GM12878 (cell line): ENCODE measurements around the gene ALOX12. TPM values are rescaled to one million over a fixed set of nuclear protein-coding genes. Genes with fewer than 3 reads are reported as not detected.

Source experiments
- ATAC-seq: fragments of 200-7000 bp; cut with Tn5 transposase; 3 replicates; pipeline ENCODE4 v1.9.1; 2020; ENCODE audit warnings: mild to moderate bottlenecking, moderate library complexity
- BruUV-seq: library from RNA; stranded (reverse); fragments of 400-500 nt; replicated peaks from 2 replicates; lab custom pipeline; 2021; lab: Mats Ljungman, UMichigan
- CTCF ChIA-PET: fragments of 300-600 bp; sonication (Branson Sonifier 250); formaldehyde crosslinking; extraction: SDS; loops from one replicate; lab custom pipeline; 2021; ENCODE audit warnings: inconsistent platforms; lab: Yijun Ruan, JAX
- POLR2A ChIA-PET: fragments of 350-600 bp; formaldehyde crosslinking; extraction: SDS; loops from one replicate; lab custom pipeline; 2021; ENCODE audit warnings: inconsistent platforms; lab: Charles Lee
- RAD21 ChIA-PET: fragments of 300-600 bp; sonication (Branson Sonifier 250); formaldehyde crosslinking; loops from one replicate; lab custom pipeline; 2023; ENCODE audit warnings: antibody characterized with exemption; ENCODE audit not compliant: unreplicated experiment; lab: Charles Lee
- SMC1A ChIA-PET: fragments of 300-600 bp; sonication (Branson Sonifier 250); formaldehyde crosslinking; loops from one replicate; lab custom pipeline; 2023; ENCODE audit not compliant: unreplicated experiment, uncharacterized antibody; lab: Charles Lee
- DNase-seq: peaks from one replicate; pipeline ENCODE4 v3.0.0-alpha.2; 2011; ENCODE audit warnings: low read depth, low spot score
- FAIRE-seq: peaks from 3 replicates; lab custom pipeline; 2011; peaks lifted over from hg19 to GRCh38; lab: Jason Lieb, UNC
- H2AFZ ChIP-seq: 2 replicates; pipeline ENCODE4 v1.6.0; 2011; ENCODE audit warnings: low read depth, low read length, control low read depth; ENCODE audit not compliant: control insufficient read depth
- H3K27ac ChIP-seq: 2 replicates; pipeline ENCODE4 v1.5.1; 2011; ENCODE audit warnings: control low read depth; ENCODE audit not compliant: control insufficient read depth, insufficient read depth
- H3K27me3 ChIP-seq, 2 experiments: replicated peaks in 1 of 2; 2 replicates each; pipeline versions ENCODE4 v1.6.0 to v1.6.1; 2011; ENCODE audit warnings: low read length in 1 of 2; ENCODE audit not compliant: control insufficient read depth in 2 of 2, insufficient read depth in 2 of 2
- H3K36me3 ChIP-seq, 2 experiments: 2 replicates each; pipeline ENCODE4 v1.5.1; 2011; ENCODE audit warnings: low read length in 1 of 2; ENCODE audit not compliant: control insufficient read depth in 2 of 2, insufficient read depth in 2 of 2
- H3K4me1 ChIP-seq: 2 replicates; pipeline ENCODE4 v1.6.1; 2011; ENCODE audit warnings: mild to moderate bottlenecking, low read length, moderate library complexity, mixed read lengths; ENCODE audit not compliant: control insufficient read depth, insufficient read depth
- H3K4me2 ChIP-seq: 2 replicates; pipeline ENCODE4 v1.6.0; 2011; ENCODE audit warnings: control low read depth; ENCODE audit not compliant: control insufficient read depth, insufficient read depth
- H3K4me3 ChIP-seq: fragments of 200-600 bp; sonication (generic); 2 replicates; pipeline ENCODE4 v1.5.1; 2016
- H3K79me2 ChIP-seq: 2 replicates; pipeline ENCODE4 v1.6.0; 2011; ENCODE audit warnings: low read length; ENCODE audit not compliant: control insufficient read depth, insufficient read depth
- H3K9ac ChIP-seq: 2 replicates; pipeline ENCODE4 v1.8.0; 2011; ENCODE audit warnings: low read length, control low read depth, mixed read lengths; ENCODE audit not compliant: control insufficient read depth, insufficient read depth
- H3K9me3 ChIP-seq: replicated peaks from 3 replicates; pipeline ENCODE4 v1.5.1; 2011; ENCODE audit warnings: mild to moderate bottlenecking, low read length; ENCODE audit not compliant: control insufficient read depth, insufficient read depth
- H4K20me1 ChIP-seq: 2 replicates; pipeline ENCODE4 v1.6.0; 2011; ENCODE audit not compliant: control insufficient read depth, insufficient read depth
- BACH1 ChIP-seq: fragments of 450-650 bp; IDR thresholded peaks from 2 replicates; pipeline ENCODE4 v1.6.1; 2017; ENCODE audit warnings: mild to moderate bottlenecking, borderline replicate concordance
- BHLHE40 ChIP-seq, 2 experiments: fragments of 450-650 bp in 1 of 2; IDR thresholded peaks; 2 replicates each; pipeline ENCODE4 v1.6.1; 2011 to 2017; ENCODE audit warnings: low read depth in 2 of 2, borderline replicate concordance in 1 of 2, improper control_type of control experiment in 1 of 2, low read length in 1 of 2, mild to moderate bottlenecking in 1 of 2
- RCOR1 ChIP-seq: conservative IDR thresholded peaks from 2 replicates; pipeline ENCODE4 v1.6.1; 2012; ENCODE audit warnings: low read depth, low read length, improper control_type of control experiment
- RUNX3 ChIP-seq: IDR thresholded peaks from 2 replicates; pipeline ENCODE4 v1.6.1; 2012; ENCODE audit warnings: low read length, inconsistent platforms
- SRF ChIP-seq, 2 experiments: IDR thresholded peaks; 2 replicates each; pipeline ENCODE4 v1.6.1; 2011; ENCODE audit warnings: low read depth in 2 of 2, low read length in 2 of 2, mild to moderate bottlenecking in 1 of 2, moderate library complexity in 1 of 2
- WRNIP1 ChIP-seq: IDR thresholded peaks from 2 replicates; pipeline ENCODE4 v1.6.1; 2011; ENCODE audit warnings: low read depth, low read length, improper control_type of control experiment, borderline replicate concordance
- YBX1 ChIP-seq: fragments of 450-650 bp; IDR thresholded peaks from 2 replicates; pipeline ENCODE4 v1.6.1; 2016; ENCODE audit warnings: antibody characterized with exemption
- ZNF384 ChIP-seq: IDR thresholded peaks from 2 replicates; pipeline ENCODE4 v1.6.1; 2012; ENCODE audit warnings: low read depth, mild to moderate bottlenecking, low read length, improper control_type of control experiment, borderline replicate concordance
- WGBS: methylation state at CpG from one replicate; pipeline ENCODE4 v1.1.6; 2016; ENCODE audit warnings: low lambda C conversion rate; ENCODE audit not compliant: insufficient replicate concordance, insufficient coverage; ENCODE audit errors: missing lambda C conversion rate; 5-methylcytosine and 5-hydroxymethylcytosine counted together
- in situ Hi-C: fragments of 300-500 bp; cut with MboI; formaldehyde crosslinking; loops from 9 replicates; pipeline ENCODE4 v1.14.3; 2018; ENCODE audit warnings: mixed read lengths
- intact Hi-C: fragments of 100-400 bp; cut with micrococcal nuclease; formaldehyde crosslinking; loops from one replicate; pipeline ENCODE4 v1.14.2; 2022; ENCODE audit not compliant: unreplicated experiment
- polyA plus RNA-seq, 11 experiments: library from polyadenylated mRNA; depleted of rRNA in 4 of 11; unstranded in 6 of 11; stranded (reverse) in 5 of 11; fragments of >200 nt; fragmentation: Nextera tagmentation in 4 of 11; fragmentation: Illumina TruSeq in 1 of 11; extraction: Ambion mirVana in 4 of 11; extraction: Trizol in 1 of 11; gene quantifications; 1 replicate in 1 of 11; 2 replicates in 10 of 11; pipeline versions ENCODE4 v1.2.1 to v1.2.3, GENCODE V29; 2011 to 2016; ENCODE audit warnings: inconsistent platforms in 2 of 11, missing spikeins in 2 of 11, low read depth in 1 of 11
- total RNA-seq, 4 experiments: library from RNA; depleted of rRNA in 3 of 4; stranded (reverse); fragments of >200 nt in 3 of 4; fragmentation: Illumina TruSeq in 1 of 4; extraction: Trizol in 1 of 4; gene quantifications; 2 replicates each; pipeline versions ENCODE4 v1.2.1 to v1.2.3, GENCODE V29; 2013 to 2021
- TF ChIP-seq, protein P1 (sequence below): IDR thresholded peaks from 2 replicates; pipeline ENCODE4 v1.6.1; 2012; ENCODE audit warnings: low read depth, low read length, improper control_type of control experiment
- TF ChIP-seq, protein P2 (sequence below): IDR thresholded peaks from 2 replicates; pipeline ENCODE4 v1.6.1; 2012; ENCODE audit warnings: low read depth, low read length, improper control_type of control experiment

ALOX12 gene
- total and polyA plus RNA-seq, 10 of the 15 experiments (the other 5 are each of a cell fraction or from before 2014, with no cell fraction given), result 0.23 to 0.82 (median 0.58) TPM; not detected in 6

- SMC1A ChIA-PET, result no interaction called here
- intact Hi-C loops, result no loop called here
- BruUV-seq, result no TSS peak
- Histone ChIP-seq H3K36me3 (no peaks in the 10 kb centered on the region), H3K9me3 (no peaks in the 10 kb centered on the region), H3K4me2 (no peak overlapping the region), H3K4me3 (no peak overlapping the region), H3K4me1 (no peaks in the 10 kb centered on the region), H3K27me3 (no peaks in the 10 kb centered on the region), H4K20me1 (no peaks in the 10 kb centered on the region), H3K79me2 (no peaks in the 10 kb centered on the region), H3K9ac (no peak overlapping the region), H2AFZ (no peak overlapping the region), H3K27ac (no peak overlapping the region)
- TF ChIP-seq SRF (IDR thresholded peaks at IDR 0.05; ENCODE audit: low read depth in 2 of 2, low read length in 2 of 2) (no peak), BHLHE40 (IDR thresholded peaks at IDR 0.05; ENCODE audit: borderline replicate concordance in 1 of 2, low read depth in 2 of 2, low read length in 1 of 2) (no peak), WRNIP1 (no peak), BACH1 (no peak), RCOR1 (no peak), ZNF384 (no peak), RUNX3 (no peak), YBX1 (no peak)
- TF ChIP-seq, protein P1, sequence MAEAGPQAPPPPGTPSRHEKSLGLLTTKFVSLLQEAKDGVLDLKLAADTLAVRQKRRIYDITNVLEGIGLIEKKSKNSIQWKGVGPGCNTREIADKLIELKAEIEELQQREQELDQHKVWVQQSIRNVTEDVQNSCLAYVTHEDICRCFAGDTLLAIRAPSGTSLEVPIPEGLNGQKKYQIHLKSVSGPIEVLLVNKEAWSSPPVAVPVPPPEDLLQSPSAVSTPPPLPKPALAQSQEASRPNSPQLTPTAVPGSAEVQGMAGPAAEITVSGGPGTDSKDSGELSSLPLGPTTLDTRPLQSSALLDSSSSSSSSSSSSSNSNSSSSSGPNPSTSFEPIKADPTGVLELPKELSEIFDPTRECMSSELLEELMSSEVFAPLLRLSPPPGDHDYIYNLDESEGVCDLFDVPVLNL, result no peak
- TF ChIP-seq, protein P2, sequence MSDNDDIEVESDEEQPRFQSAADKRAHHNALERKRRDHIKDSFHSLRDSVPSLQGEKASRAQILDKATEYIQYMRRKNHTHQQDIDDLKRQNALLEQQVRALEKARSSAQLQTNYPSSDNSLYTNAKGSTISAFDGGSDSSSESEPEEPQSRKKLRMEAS, result no peak
- 31% methylated on average over 5 of the region's 5 CpGs for WGBS
- DNase-seq (no peak), FAIRE-seq (no peak), ATAC-seq (no peak)
- in situ Hi-C loops, result no loop called here
- RAD21 ChIA-PET, result no interaction called here
- CTCF ChIA-PET, result no interaction called here
- POLR2A ChIA-PET, result no interaction called here
These were observed 47.3 kb upstream of the ALOX12 start for GRCh38 chr17:6948562-6948961.
